MM.1S (cell line): Measurements from ENCODE around the gene ATP6V1B1.

Experiments used
- CTCF ChIP-seq: fragments of 300-600 bp; sonication (generic); IDR thresholded peaks from 2 replicates; pipeline ENCODE4 v1.5.1; 2016; ENCODE audit warnings: antibody characterized with exemption, low read length, mixed read lengths
- EZH2 ChIP-seq: fragments of 300-600 bp; sonication (generic); optimal IDR thresholded peaks from 2 replicates; pipeline ENCODE3; 2017; ENCODE audit warnings: low read depth, mild to moderate bottlenecking, antibody characterized with exemption, low read length, mixed read lengths

- TF ChIP-seq CTCF (peak; percentile 58), EZH2 (no peak)
Observed at GRCh38 chr2:70994699-70995425, 59.2 kb downstream of the ATP6V1B1 start, which contains the start of gene TEX261.
